Activated CD4-positive, alpha-beta T cell treated with anti-CD3 and anti-CD28 coated beads, Interleukin-2, Interleukin-4, amounts not matched to agents 100 ng/mL and 50 ng/mL, durations not matched to agents 16 hours and 8 hours (primary cell): ENCODE results near the gene LMAN1L.
A peak's percentile ranks its signal among the peaks of the same experiment; 100 is the strongest.

Experiments
- DNase-seq: peaks from one replicate; pipeline ENCODE4 v3.0.0-alpha.2; 2020; ENCODE audit warnings: low spot score

Gene LMAN1L

GRCh38 chr15:74838137-74838516 is 25.5 kb downstream of the LMAN1L start:
- no peak for DNase-seq

- no peak for DNase-seq
These were observed 26.3 kb downstream of the LMAN1L start for GRCh38 chr15:74838746-74839525.

- no peak for DNase-seq
These were observed 27.1 kb downstream of the LMAN1L start for GRCh38 chr15:74839526-74840395.

- DNase-seq = no peak
These were observed 28.5 kb downstream of the LMAN1L start for GRCh38 chr15:74840851-74841775.

GRCh38 chr15:74841891-74842373 is 29.3 kb downstream of the LMAN1L start:
- DNase-seq = no peak

GRCh38 chr15:74842581-74843444 is 30.2 kb downstream of the LMAN1L start, which contains the start of gene ULK3:
Gene ULK3 (minus strand): TSS chr15:74843156. CDS start chr15:74843105, 51 bp downstream.
- peak; percentile 93 for DNase-seq

GRCh38 chr15:74843445-74843828 is 30.8 kb downstream of the LMAN1L start:
- no peak for DNase-seq

GRCh38 chr15:74843891-74844299 is 31.3 kb downstream of the LMAN1L start:
- no peak for DNase-seq

GRCh38 chr15:74844319-74845207 is 31.9 kb downstream of the LMAN1L start:
- no peak for DNase-seq

GRCh38 chr15:74845208-74845568 is 32.6 kb downstream of the LMAN1L start:
- peak; percentile 84 for DNase-seq

- no peak for DNase-seq
These were observed 32.9 kb downstream of the LMAN1L start for GRCh38 chr15:74845581-74845980.

- no peak for DNase-seq
These were observed 34.8 kb downstream of the LMAN1L start for GRCh38 chr15:74847432-74847831.

GRCh38 chr15:74850393-74850792 is 37.8 kb downstream of the LMAN1L start:
- no peak for DNase-seq

- DNase-seq = no peak
These were observed 39.3 kb downstream of the LMAN1L start for GRCh38 chr15:74851960-74852359.

GRCh38 chr15:74854453-74855022 is 41.9 kb downstream of the LMAN1L start:
- DNase-seq = no peak

- DNase-seq = no peak
These were observed 43.2 kb downstream of the LMAN1L start for GRCh38 chr15:74855857-74856256.

- DNase-seq = no peak
These were observed 43.9 kb downstream of the LMAN1L start for GRCh38 chr15:74856537-74856936.

GRCh38 chr15:74857082-74857655 is 44.5 kb downstream of the LMAN1L start:
- DNase-seq = no peak
